Heart right ventricle (tissue), 16 donors: ENCODE data around the gene PRR18. TPM values are rescaled to one million over a fixed set of nuclear protein-coding genes. Genes with fewer than 3 reads are reported as not detected.

Experiments used
- ATAC-seq, 8 donors: fragments of 200-7000 bp; cut with Tn5 transposase; one replicate each; pipeline ENCODE4 v1.9.1; 2020; ENCODE audit warnings: mild to moderate bottlenecking in 8 of 8, moderate library complexity in 8 of 8, moderate number of reproducible peaks in 1 of 8
- DNase-seq, 2 donors: peaks; one replicate each; pipeline ENCODE4 v3.0.0-alpha.2; 2020
- H3K27ac ChIP-seq, 10 donors: fragments of 200-600 bp; sonication (generic) in 2 of 10; one replicate each; pipeline versions ENCODE4 v1.5.0 to v1.8.0; 2020 to 2022; ENCODE audit warnings: mild to moderate bottlenecking in 3 of 10
- H3K27me3 ChIP-seq, 7 donors: fragments of 200-600 bp; one replicate each; pipeline ENCODE4 v1.8.0; 2021 to 2022; ENCODE audit warnings: mild to moderate bottlenecking in 2 of 7
- H3K36me3 ChIP-seq, 9 donors: fragments of 200-600 bp; sonication (generic) in 1 of 9; one replicate each; pipeline versions ENCODE4 v1.5.0 to v1.8.0; 2020 to 2022; ENCODE audit warnings: mild to moderate bottlenecking in 2 of 9
- H3K4me1 ChIP-seq, 9 donors: fragments of 200-600 bp; sonication (generic) in 1 of 9; one replicate each; pipeline versions ENCODE4 v1.5.0 to v1.8.0; 2020 to 2022; ENCODE audit warnings: mild to moderate bottlenecking in 4 of 9
- H3K4me3 ChIP-seq, 10 donors: fragments of 200-600 bp; sonication (generic) in 2 of 10; one replicate each; pipeline versions ENCODE4 v1.5.0 to v1.8.0; 2020 to 2022; ENCODE audit warnings: mild to moderate bottlenecking in 7 of 10, moderate library complexity in 2 of 10
- H3K9me3 ChIP-seq, 11 donors: fragments of 200-600 bp in 10 of 11; sonication (generic) in 2 of 11; one replicate each; pipeline versions ENCODE4 v1.5.0 to v1.8.0; 2013 to 2022; ENCODE audit warnings: mild to moderate bottlenecking in 2 of 11, control low read depth in 1 of 11, moderate library complexity in 1 of 11
- CTCF ChIP-seq, 9 donors: fragments of 200-600 bp; sonication (generic) in 2 of 9; IDR thresholded peaks; one replicate each; pipeline versions ENCODE4 v1.5.0 to v1.8.0; 2021 to 2022; ENCODE audit warnings: antibody characterized with exemption in 9 of 9, mild to moderate bottlenecking in 5 of 9, moderate library complexity in 1 of 9
- WGBS, 2 donors: extraction: QIAGEN DNeasy Blood & Tissue Kit; methylation state at CpG; one replicate each; pipeline ENCODE4 v1.1.7; 2013; ENCODE audit warnings: inconsistent platforms in 1 of 2; 5-methylcytosine and 5-hydroxymethylcytosine counted together
- intact Hi-C, 10 donors: fragments of 100-400 bp; cut with DNase I; formaldehyde crosslinking; loops; one replicate each; pipeline versions ENCODE4 v1.11.1 to v1.14.2; 2022
- polyA plus RNA-seq, 2 donors: library from polyadenylated mRNA; stranded (reverse); fragments of 200-250 nt; gene quantifications; one replicate each; pipeline ENCODE4 v1.2.3, GENCODE V29; 2013
- total RNA-seq, 10 donors: library from RNA; stranded (reverse); fragmentation: NEBNext Ultra II Directional in 3 of 10; extraction: Animal tissue kit (Norgen Biotek cat#: 25700) in 3 of 10; gene quantifications; one replicate each; pipeline versions ENCODE4 v1.2.1 to v1.2.4, GENCODE V29; 2021 to 2023
- donor health status: Arrhythmogenic right ventricular cardiomyopathy.
- donor health status: ischemic (EF 13 %, LVEDD 7.1; RV severe dilation, severe dysfunction).
- donor health status: healthy with polysubstance abuse.
- donor health status: DM: no; HTN: yes; CAD: no.
- donor health status: DM: no; HTN: no; CAD: no.
- donor health status: ischemic (EF 25% LVEDD 6.9; RV normal size, moderate dysfunction).
- donor health status: ischemic (EF 25% LVEDD 5.7; RV mildly dilated, moderate dysfunction).
- donor health status: healthy.
- donor health status: DM: yes; HTN: yes; CAD: no.
- donor health status: Ischemic cardiomyopathy.
- donor health status: ischemic (EF 35%, LVEDD 5.7; RV mildly dilated, moderate dysfunction).
- donor health status: nonischemic (EF 11% LVEDD 7.7; RV severe dilation, severe dysfunction).
- donor health status: DM: yes; HTN: yes; CAD: no.
- donor health status: PGD.
- donor health status: ischemic (EF 29% LVEDD 5.4; RV normal size, mild dysfunction).
- donor health status: nonischemic (EF 23%, LVEDD 6.1; RV moderate dilation, normal function).

The PRR18 gene
- total and polyA plus RNA-seq, 12 donors, result 0.03 to 0.20 (median 0.11) TPM; not detected in 7

DNA sequence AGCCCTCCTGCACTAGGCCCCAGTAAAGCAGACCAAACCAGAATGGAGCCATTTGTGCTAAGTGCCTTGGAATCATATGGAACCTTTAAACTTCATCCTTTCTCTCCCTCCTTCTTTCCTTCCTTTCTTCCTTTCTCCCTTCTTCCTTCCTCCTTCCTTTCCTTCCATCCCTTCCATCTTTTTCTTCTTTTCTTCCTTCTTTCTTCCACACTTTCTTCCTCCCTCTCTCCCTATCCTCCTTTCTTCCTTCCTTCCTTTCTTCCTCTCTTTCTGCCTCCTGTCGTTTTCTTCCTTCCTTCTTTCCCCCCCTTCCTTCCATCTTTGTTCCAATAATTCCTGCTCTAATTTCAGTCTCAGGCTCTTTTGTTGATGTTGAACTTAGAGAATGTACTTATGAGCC, 45.3 kb upstream of the PRR18 start:
- TF ChIP-seq CTCF (IDR thresholded peaks at IDR 0.05), result no peak
- no peak for DNase-seq
- 68 to 69% methylated on average over 1 of the region's 1 CpG for WGBS, 2 donors
- Histone ChIP-seq H3K4me1 (peaks cover 0 to 5% (median 0%) of the 10 kb centered on the region in 9 donors), H3K27me3 (peaks cover 0 to 8% (median 0%) of the 10 kb centered on the region in 7 donors), H3K36me3 (no peaks in the 10 kb centered on the region), H3K27ac (no peak overlapping the region), H3K4me3 (no peak overlapping the region), H3K9me3 (peaks cover 0 to 13% (median 0%) of the 10 kb centered on the region in 11 donors)
- intact Hi-C loops, result no loop called here
- no peak for ATAC-seq

DNA sequence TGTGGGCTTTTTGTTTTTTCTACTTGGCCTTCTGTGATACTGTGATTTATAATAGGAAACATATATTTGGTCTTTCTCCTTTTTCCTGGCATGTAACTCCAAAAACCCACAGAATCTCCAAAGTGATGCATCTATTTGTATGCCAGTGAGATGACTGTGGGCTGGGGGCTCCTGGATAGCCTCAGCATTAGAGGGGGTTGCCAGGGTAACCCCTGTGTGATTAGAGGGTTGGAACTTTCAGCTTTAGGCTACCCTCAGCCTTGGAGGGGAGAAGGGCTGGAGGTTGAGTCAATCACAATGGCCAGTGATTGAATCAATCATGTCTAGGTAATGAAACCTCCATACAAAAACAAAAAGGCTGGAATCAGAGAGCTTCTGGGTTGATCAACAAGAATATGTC, 44.7 kb upstream of the PRR18 start:
- intact Hi-C loops, result no loop called here
- no peak overlapping the region for H3K27ac ChIP-seq
- DNase-seq, result no peak
- ATAC-seq, result no peak
- peaks cover 0 to 8% (median 0%) of the 10 kb centered on the region in 7 donors for H3K27me3 ChIP-seq
- peaks cover 0 to 13% (median 0%) of the 10 kb centered on the region in 11 donors for H3K9me3 ChIP-seq
- H3K4me3 ChIP-seq, result no peak overlapping the region
- TF ChIP-seq CTCF (IDR thresholded peaks at IDR 0.05), result no peak
- H3K36me3 ChIP-seq, result no peaks in the 10 kb centered on the region
- peaks cover 0 to 5% (median 0%) of the 10 kb centered on the region in 9 donors for H3K4me1 ChIP-seq

- Histone ChIP-seq H3K9me3 (peaks cover 0 to 13% (median 0%) of the 10 kb centered on the region in 11 donors), H3K4me3 (no peak overlapping the region), H3K4me1 (peaks cover 0 to 5% (median 0%) of the 10 kb centered on the region in 9 donors), H3K36me3 (no peaks in the 10 kb centered on the region), H3K27ac (peak overlapping the region in 3 of 10 donors; percentile 0 to 35 (median 3)), H3K27me3 (peaks cover 0 to 5% (median 0%) of the 10 kb centered on the region in 7 donors)
- DNase-seq, result peak in 1 of 2 donors; percentile 19
- peak in 7 of 8 donors; percentile 34 to 75 (median 73) for ATAC-seq
- TF ChIP-seq CTCF (IDR thresholded peaks at IDR 0.05), result no peak
- intact Hi-C loops, result no loop called here
- WGBS, 2 donors, result 27% methylated on average over 4 of the region's 4 CpGs
These were observed 43.6 kb upstream of the PRR18 start for GRCh38 chr6:166351715-166352285.

DNA sequence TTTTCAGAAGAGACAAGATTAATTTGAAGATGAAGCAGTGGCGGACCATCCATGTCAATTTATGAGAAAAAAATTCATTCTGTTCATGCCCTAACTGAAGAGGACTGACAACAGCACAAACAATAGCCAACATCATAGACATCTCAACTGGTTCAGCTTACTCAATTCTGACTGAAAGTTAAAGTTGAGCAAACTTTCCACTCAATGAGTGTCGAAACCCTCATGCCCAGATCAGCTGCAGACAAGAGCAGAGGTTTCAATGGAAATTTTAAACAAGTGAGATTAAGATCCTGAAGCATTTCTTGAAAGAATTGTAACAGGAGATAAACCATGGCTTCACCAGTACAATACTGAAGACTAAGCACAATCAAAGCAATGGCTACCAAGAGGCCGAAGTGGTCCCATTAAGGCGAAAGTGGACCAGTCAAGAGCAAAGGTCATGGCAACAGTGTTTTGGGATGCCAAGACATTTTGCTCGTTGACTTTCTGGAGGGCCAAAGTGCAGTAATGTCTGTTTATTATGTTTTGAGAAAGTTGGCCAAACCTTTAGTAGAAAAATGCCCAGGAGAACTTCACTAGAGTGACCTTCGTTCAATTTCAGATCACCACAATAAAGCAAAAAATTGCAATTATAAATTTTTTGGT, 40.2 kb upstream of the PRR18 start:
- 87 to 90% methylated on average over 6 of the region's 6 CpGs for WGBS, 2 donors
- peaks cover 0 to 13% (median 0%) of the 10 kb centered on the region in 11 donors for H3K9me3 ChIP-seq
- H3K4me3 ChIP-seq, result no peak overlapping the region
- ATAC-seq, result no peak
- H3K27ac ChIP-seq, result no peak overlapping the region
- DNase-seq, result no peak
- peaks cover 0 to 14% (median 2%) of the 10 kb centered on the region in 9 donors for H3K4me1 ChIP-seq
- H3K36me3 ChIP-seq, result no peaks in the 10 kb centered on the region
- H3K27me3 ChIP-seq, result no peaks in the 10 kb centered on the region
- TF ChIP-seq CTCF (IDR thresholded peaks at IDR 0.05), result no peak
- intact Hi-C loops, result no loop called here
